ENCODE results near the gene CBX1. TPM values are rescaled to one million over a fixed set of nuclear protein-coding genes. Genes with fewer than 3 reads are reported as not detected.

CBX1 gene
- total and polyA plus RNA-seq, 2 of the 8 experiments (the other 6 are each of a cell fraction or from before 2014, with no cell fraction given): 38.7 to 173 TPM

- TF ChIP-seq, protein P1, sequence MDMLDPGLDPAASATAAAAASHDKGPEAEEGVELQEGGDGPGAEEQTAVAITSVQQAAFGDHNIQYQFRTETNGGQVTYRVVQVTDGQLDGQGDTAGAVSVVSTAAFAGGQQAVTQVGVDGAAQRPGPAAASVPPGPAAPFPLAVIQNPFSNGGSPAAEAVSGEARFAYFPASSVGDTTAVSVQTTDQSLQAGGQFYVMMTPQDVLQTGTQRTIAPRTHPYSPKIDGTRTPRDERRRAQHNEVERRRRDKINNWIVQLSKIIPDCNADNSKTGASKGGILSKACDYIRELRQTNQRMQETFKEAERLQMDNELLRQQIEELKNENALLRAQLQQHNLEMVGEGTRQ (IDR thresholded peaks at IDR 0.05; ENCODE audit: low read length): no peak
- no peak for TF ChIP-seq YY1 (IDR thresholded peaks at IDR 0.05; ENCODE audit: low read depth, low read length)
Measured at GRCh38 chr17:48143629-48144028, 42.4 kb upstream of the CBX1 start (continued).
